ENCODE results near the gene MICALL2. TPM values are rescaled to one million over a fixed set of nuclear protein-coding genes. Genes with fewer than 3 reads are reported as not detected.

The MICALL2 gene
- polyA plus RNA-seq, 2 of the 4 experiments (the other 2 are of a cell fraction): 6.1 to 20.6 TPM

- no peak for FAIRE-seq
- ATAC-seq: no peak
- 93% methylated on average over 14 of the region's 15 CpGs for WGBS (ENCODE audit: missing lambda C conversion rate)
- no peak overlapping the region for H3K4me2 ChIP-seq
- no peak for TF ChIP-seq RAD21 (conservative IDR thresholded peaks at IDR 0.05 in 1 of 2, IDR thresholded peaks at IDR 0.05 in 1 of 2)
- no peak for TF ChIP-seq ZFP36 (IDR thresholded peaks at IDR 0.05; ENCODE audit: borderline replicate concordance, partially characterized antibody)
- no peak for TF ChIP-seq NFE2L2 (conservative IDR thresholded peaks at IDR 0.05; ENCODE audit: low read length)
- TF ChIP-seq REST (IDR thresholded peaks at IDR 0.05): no peak
- CTCF ChIA-PET: interaction anchor here (1.4 to 7.8 kb wide), 2 partner anchors 12 to 20 kb away, joined by 5 to 209 read pairs; partner anchors contain the start of gene MICALL2
- H3K4me1 ChIP-seq: peaks cover 3% of the 10 kb centered on the region; the same call in 1 of the 3 replicates
- POLR2A ChIA-PET: no interaction called here
- no peak overlapping the region for H3K27ac ChIP-seq
- H3K4me3 ChIP-seq: no peak overlapping the region
- H3K9me3 ChIP-seq: no peaks in the 10 kb centered on the region
- DNase-seq (ENCODE audit: low read depth in 1 of 2, low spot score in 1 of 2): no peak
Observed at GRCh38 chr7:1476859-1477258, 17.6 kb upstream of the MICALL2 start.

GRCh38 chr7:1475991-1476390 is 16.7 kb upstream of the MICALL2 start:
- ATAC-seq (no peak), FAIRE-seq (no peak), DNase-seq (ENCODE audit: low read depth in 1 of 2, low spot score in 1 of 2) (no peak)
- no peak overlapping the region for H3K4me2 ChIP-seq
- ChIA-PET POLR2A (no interaction called here), CTCF (interaction anchor here (1.0 to 7.8 kb wide), 7 partner anchors 11 to 283 kb away, joined by 3 to 209 read pairs (median 27); partner anchors contain the start of gene MICALL2)
- no peak overlapping the region for H3K4me3 ChIP-seq
- peaks cover 3% of the 10 kb centered on the region; the same call in 1 of the 3 replicates for H3K4me1 ChIP-seq
- no peak overlapping the region for H3K27ac ChIP-seq
- H3K9me3 ChIP-seq: no peaks in the 10 kb centered on the region
- TF ChIP-seq MYC (IDR thresholded peaks at IDR 0.05; ENCODE audit: borderline replicate concordance, low read length): no peak
- TF ChIP-seq HEYL (CRISPR knock-in tag; IDR thresholded peaks at IDR 0.05): no peak
- no peak for TF ChIP-seq CHD4 (IDR thresholded peaks at IDR 0.05; ENCODE audit: borderline replicate concordance)
- no peak for TF ChIP-seq EHMT2 (IDR thresholded peaks at IDR 0.05; ENCODE audit: low read depth)
- TF ChIP-seq HOXA7 (CRISPR knock-in tag; IDR thresholded peaks at IDR 0.05): no peak
- no peak for TF ChIP-seq RCOR1 (IDR thresholded peaks at IDR 0.05; ENCODE audit: low read depth, low read length)
- no peak for TF ChIP-seq TP53 (CRISPR knock-in tag; IDR thresholded peaks at IDR 0.05)
- 95% methylated on average over 22 of the region's 22 CpGs for WGBS (ENCODE audit: missing lambda C conversion rate)

GRCh38 chr7:1475393-1475792 is 16.1 kb upstream of the MICALL2 start:
- Histone ChIP-seq H3K4me1 (peaks cover 3% of the 10 kb centered on the region; the same call in 1 of the 3 replicates), H3K4me3 (no peak overlapping the region), H3K9me3 (no peaks in the 10 kb centered on the region), H3K4me2 (no peak overlapping the region), H3K27ac (no peak overlapping the region)
- no peak for FAIRE-seq
- no peak for TF ChIP-seq RAD21 (conservative IDR thresholded peaks at IDR 0.05 in 1 of 2, IDR thresholded peaks at IDR 0.05 in 1 of 2)
- TF ChIP-seq MAX (IDR thresholded peaks at IDR 0.05): no peak
- no peak for TF ChIP-seq RFX5 (IDR thresholded peaks at IDR 0.05)
- no peak for TF ChIP-seq CEBPB (IDR thresholded peaks at IDR 0.05)
- no peak for TF ChIP-seq HDAC2 (IDR thresholded peaks at IDR 0.05)
- no peak for TF ChIP-seq ZNF302 (CRISPR knock-in tag; IDR thresholded peaks at IDR 0.05)
- no peak for TF ChIP-seq CTCF (IDR thresholded peaks at IDR 0.05)
- TF ChIP-seq HES2 (IDR thresholded peaks at IDR 0.05): no peak
- TF ChIP-seq E2F6 (IDR thresholded peaks at IDR 0.05; ENCODE audit: borderline replicate concordance, low read depth): no peak
- no peak for TF ChIP-seq JUNB (IDR thresholded peaks at IDR 0.05)
- no peak for TF ChIP-seq EHMT2 (IDR thresholded peaks at IDR 0.05; ENCODE audit: low read depth)
- POLR2A ChIA-PET: no interaction called here
- CTCF ChIA-PET: interaction anchor here (1.0 to 7.8 kb wide), 10 partner anchors 11 to 282 kb away, joined by 3 to 209 read pairs (median 23); partner anchors contain the start of gene MICALL2
- no peak for DNase-seq (ENCODE audit: low read depth in 1 of 2, low spot score in 1 of 2)
- WGBS (ENCODE audit: missing lambda C conversion rate): 97% methylated on average over 17 of the region's 17 CpGs
- ATAC-seq: no peak

Data from A549 (cell line).